GM10847 (cell line): ENCODE data around the gene ARHGAP12.

Experiments used
- POLR2A ChIP-seq: IDR thresholded peaks from 2 replicates; pipeline ENCODE4 v1.6.1; 2011; ENCODE audit not compliant: insufficient read length; ENCODE audit errors: extremely low read depth

Gene ARHGAP12

DNA sequence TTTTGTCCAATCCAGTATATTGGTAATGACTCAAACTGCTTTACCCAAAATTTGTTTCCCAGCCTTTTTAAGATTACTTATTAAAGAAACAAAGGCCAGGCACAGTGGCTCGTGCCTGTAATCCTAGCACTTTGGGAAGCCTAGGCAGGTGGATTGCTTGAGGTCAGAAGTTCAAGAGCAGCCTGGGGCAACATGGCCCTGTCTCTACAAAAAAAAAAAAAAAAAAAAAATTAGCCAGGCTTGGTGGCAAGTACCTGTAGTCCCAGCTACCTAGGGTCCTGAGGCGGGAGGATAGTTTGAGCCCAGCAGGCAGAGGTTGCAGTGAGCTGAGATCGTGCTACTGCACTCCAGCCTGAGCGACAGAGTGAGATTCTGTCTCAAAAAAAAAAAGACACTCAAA lies 7.0 kb upstream of the ARHGAP12 start:
- TF ChIP-seq POLR2A, result no peak

DNA sequence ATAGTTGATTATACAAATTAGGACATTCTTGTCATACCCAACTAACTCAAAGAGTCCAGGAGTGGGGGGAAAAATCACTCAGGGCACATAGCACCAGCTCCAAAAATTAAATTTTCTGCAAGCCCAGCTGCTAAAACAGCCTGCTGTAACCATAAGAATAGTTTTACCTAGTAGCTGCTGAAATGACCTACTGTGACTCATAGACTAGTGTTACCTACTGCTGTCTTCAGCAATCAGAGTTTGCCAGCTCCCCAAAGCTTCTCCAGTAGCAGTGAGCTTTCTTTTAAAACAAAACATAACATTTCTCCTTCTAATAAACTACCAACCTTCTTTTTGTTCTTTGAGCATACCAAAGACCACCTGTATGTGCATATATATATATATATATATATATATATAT lies 4.2 kb upstream of the ARHGAP12 start:
- no peak for TF ChIP-seq POLR2A

GRCh38 chr10:31930856-31931255 lies 2.2 kb upstream of the ARHGAP12 start:
- no peak for TF ChIP-seq POLR2A

- TF ChIP-seq POLR2A, result no peak
Observed at GRCh38 chr10:31930023-31930751, 1.6 kb upstream of the ARHGAP12 start.

GRCh38 chr10:31929261-31930022 lies 811 bp upstream of the ARHGAP12 start:
- TF ChIP-seq POLR2A, result no peak

DNA sequence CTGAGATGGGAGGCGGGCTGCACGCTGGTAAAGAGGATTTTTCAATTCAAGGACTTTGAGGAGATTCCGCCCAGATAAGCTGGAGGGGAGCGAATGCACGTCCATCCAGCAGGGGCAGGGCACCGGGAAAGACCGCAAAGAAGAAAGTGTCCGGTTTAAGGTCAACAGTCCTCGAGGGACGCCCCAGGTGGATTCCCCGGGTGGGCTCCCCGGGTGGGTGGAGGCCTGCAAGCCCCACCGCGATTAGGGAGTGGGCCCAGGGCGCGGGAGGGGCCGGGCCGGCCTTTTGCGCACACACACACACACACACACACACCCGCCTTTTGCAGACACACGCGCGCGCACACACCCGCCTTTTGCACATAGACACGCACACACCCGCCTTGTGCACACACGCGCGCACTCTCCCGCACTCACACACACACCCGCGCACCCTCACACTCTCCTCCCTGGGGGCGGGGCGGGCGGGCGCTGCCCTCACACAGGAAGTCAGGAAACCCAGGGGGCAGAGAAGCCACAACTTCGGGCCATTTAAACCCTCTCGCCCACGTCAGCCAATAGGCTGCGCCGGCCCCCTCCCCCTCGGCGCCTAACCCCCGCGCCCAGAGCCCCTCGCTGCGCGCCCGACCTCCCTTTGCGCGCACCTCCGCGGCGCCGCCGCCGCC lies 615 bp downstream of the ARHGAP12 start:
- no peak for TF ChIP-seq POLR2A

GRCh38 chr10:31927565-31927883 lies 1.1 kb downstream of the ARHGAP12 start:
- no peak for TF ChIP-seq POLR2A

DNA sequence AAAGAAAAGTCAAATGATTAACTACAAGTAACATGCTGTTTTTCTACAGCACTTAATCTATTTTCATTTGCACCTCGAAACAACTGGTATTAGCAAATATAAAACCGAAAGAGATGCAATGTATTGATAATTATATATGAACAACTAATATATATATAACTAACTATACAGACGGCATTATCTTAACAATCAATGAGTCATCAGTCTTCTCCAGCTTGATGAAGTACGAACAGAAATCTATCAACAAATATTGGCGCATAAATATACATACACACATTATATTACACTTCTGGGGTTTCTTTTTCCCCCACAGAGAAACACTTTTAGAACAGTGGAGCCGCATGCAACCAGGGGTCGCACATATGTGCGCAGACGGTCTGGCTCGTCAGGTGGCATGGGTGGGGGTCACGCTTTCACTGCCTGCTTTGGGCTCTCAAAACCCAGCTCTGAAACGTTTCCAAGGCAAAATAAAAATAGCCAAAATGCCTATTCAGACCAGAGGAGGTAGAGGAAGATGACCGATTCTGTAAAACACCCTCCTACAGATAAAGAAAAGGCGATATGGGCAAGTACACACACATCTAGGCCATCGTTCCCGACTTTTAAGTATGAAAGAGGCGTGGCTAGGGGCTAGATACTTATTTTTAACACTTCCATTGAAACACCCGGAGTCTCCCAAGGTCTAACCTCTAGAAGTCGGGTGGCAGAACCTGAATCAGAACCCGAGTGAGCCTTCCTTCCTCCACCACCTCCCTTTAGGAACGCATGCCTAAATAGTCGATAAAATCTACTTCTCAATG lies 1.7 kb downstream of the ARHGAP12 start:
- TF ChIP-seq POLR2A, result no peak

DNA sequence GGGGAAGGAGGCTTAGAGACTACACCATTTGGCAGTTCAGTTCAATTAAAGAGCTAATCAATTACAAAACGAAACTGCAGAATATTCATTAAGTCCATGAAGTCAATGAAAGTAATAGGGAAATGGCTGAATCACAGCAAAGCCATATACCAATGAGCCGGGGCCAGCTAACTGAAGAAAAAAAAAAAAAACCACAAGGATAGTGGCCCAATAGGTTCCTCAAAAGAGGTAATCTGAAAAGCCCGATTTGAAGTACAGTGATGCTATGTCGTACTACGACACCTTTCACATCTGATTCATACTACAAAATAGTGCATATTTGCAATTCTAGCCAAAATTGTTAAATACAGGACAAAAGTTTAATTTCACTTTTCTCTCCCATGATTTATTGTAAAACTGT lies 2.5 kb downstream of the ARHGAP12 start:
- no peak for TF ChIP-seq POLR2A

DNA sequence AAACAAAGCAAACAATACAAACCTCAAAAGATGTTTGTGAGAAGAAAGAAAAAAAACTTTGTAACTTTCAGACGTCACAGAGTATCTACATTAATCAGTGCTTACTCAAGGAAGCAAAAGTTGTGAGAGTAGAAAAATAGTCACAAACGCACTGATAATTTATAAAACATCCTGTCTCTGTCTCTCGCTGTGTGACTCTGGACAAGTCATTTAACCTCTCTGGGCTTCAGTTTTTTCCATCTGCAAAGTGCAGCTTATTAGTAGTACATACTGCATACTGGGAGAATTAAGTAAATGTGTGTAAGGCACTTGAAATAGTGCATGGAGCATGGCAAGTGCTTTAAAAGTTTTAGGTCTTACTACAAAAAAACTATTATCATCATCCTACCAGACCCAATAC lies 3.8 kb downstream of the ARHGAP12 start:
- no peak for TF ChIP-seq POLR2A

DNA sequence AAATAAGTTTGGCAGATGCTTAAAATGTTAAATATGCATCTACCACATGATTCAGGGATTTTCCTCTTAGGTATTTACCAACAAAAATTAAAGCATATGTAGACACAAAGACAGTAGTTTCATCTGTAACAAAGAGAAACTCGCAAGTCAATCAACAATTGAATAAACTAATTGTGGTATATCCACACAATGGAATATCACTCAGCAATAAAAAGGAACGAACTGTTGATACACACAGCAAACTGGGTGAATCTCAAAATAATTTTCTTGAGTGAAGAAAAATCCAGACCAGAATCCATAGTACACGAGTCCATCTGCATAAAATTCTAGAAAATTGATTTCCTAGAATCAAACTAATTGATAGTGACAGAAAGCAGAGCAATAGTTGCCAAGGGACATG lies 5.2 kb downstream of the ARHGAP12 start:
- no peak for TF ChIP-seq POLR2A

GRCh38 chr10:31921031-31921430 lies 7.6 kb downstream of the ARHGAP12 start:
- TF ChIP-seq POLR2A, result no peak

DNA sequence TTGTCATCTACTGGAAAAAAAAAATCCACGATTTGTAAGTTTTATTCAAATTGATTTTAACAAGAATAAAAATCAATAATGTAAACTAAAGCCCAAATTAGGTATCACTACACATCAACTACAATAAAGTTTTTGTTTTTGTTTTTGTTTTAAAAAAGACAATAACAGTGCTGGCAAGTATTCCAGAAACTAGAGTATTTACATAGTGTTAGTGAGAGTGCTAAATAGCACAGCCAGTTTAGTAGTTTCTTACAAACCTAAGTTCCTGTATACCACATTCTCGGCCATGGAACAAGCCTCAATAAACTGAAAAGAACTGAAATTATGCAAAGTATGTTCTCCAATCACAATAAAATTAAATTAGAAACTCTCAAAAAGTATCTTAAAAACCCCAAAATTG lies 8.1 kb downstream of the ARHGAP12 start:
- TF ChIP-seq POLR2A, result no peak

GRCh38 chr10:31918671-31919409 lies 9.8 kb downstream of the ARHGAP12 start:
- TF ChIP-seq POLR2A, result no peak

- no peak for TF ChIP-seq POLR2A
Observed at GRCh38 chr10:31914370-31914769, 14.3 kb downstream of the ARHGAP12 start.
